NB4 (cell line): ENCODE measurements around the gene CCDC187.

Experiments
- MYC ChIP-seq: IDR thresholded peaks from 2 replicates; pipeline ENCODE4 v1.6.1; 2011; ENCODE audit warnings: low read depth, low read length
- POLR2A ChIP-seq: IDR thresholded peaks from 2 replicates; pipeline ENCODE4 v1.6.1; 2011; ENCODE audit warnings: mild to moderate bottlenecking; ENCODE audit not compliant: insufficient read length; ENCODE audit errors: extremely low read depth
- TF ChIP-seq, protein P1 (sequence below): IDR thresholded peaks from one replicate; pipeline ENCODE4 v1.5.1; 2012; ENCODE audit warnings: low read depth, low read length
- TF ChIP-seq, protein P2 (sequence below): IDR thresholded peaks from 2 replicates; pipeline ENCODE4 v1.6.1; 2011; ENCODE audit warnings: low read depth, low read length

DNA sequence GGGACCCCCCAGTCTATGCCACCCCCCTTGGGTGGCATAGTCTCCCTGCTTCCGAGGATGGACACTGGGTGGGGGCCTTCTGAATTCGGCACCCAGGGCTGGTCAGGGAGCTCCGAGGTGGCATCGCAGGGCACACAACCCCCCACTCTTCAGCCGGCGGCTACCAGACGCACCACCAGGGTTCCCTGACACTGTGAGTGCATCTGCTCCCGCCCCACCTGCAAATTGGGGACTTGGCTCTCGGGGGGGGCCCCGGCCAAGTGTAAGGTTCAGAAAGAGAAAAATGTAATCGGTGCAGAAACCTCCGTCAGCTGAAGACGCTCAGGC, 45.6 kb downstream of the CCDC187 start:
- TF ChIP-seq, protein P1, sequence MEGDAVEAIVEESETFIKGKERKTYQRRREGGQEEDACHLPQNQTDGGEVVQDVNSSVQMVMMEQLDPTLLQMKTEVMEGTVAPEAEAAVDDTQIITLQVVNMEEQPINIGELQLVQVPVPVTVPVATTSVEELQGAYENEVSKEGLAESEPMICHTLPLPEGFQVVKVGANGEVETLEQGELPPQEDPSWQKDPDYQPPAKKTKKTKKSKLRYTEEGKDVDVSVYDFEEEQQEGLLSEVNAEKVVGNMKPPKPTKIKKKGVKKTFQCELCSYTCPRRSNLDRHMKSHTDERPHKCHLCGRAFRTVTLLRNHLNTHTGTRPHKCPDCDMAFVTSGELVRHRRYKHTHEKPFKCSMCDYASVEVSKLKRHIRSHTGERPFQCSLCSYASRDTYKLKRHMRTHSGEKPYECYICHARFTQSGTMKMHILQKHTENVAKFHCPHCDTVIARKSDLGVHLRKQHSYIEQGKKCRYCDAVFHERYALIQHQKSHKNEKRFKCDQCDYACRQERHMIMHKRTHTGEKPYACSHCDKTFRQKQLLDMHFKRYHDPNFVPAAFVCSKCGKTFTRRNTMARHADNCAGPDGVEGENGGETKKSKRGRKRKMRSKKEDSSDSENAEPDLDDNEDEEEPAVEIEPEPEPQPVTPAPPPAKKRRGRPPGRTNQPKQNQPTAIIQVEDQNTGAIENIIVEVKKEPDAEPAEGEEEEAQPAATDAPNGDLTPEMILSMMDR: no peak
- TF ChIP-seq, protein P2, sequence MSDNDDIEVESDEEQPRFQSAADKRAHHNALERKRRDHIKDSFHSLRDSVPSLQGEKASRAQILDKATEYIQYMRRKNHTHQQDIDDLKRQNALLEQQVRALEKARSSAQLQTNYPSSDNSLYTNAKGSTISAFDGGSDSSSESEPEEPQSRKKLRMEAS: no peak
- TF ChIP-seq POLR2A (no peak), MYC (no peak)
